Ishikawa (cell line): ENCODE data around the gene MKNK1.

Source experiments
- CEBPB ChIP-seq: IDR thresholded peaks from 2 replicates; pipeline ENCODE4 v1.6.1; 2012
- CREB1 ChIP-seq: IDR thresholded peaks from 2 replicates; pipeline ENCODE4 v1.6.1; 2012; ENCODE audit warnings: low read depth
- EGR1 ChIP-seq: IDR thresholded peaks from 2 replicates; pipeline ENCODE4 v1.6.1; 2012
- EP300 ChIP-seq: IDR thresholded peaks from 2 replicates; pipeline ENCODE4 v1.6.1; 2012; ENCODE audit warnings: borderline replicate concordance
- FOXM1 ChIP-seq: IDR thresholded peaks from 2 replicates; pipeline ENCODE4 v1.6.1; 2012; ENCODE audit warnings: low read depth, borderline replicate concordance
- MAX ChIP-seq: IDR thresholded peaks from 2 replicates; pipeline ENCODE4 v1.6.1; 2012
- NFIC ChIP-seq: IDR thresholded peaks from 2 replicates; pipeline ENCODE4 v1.6.1; 2012
- RAD21 ChIP-seq: IDR thresholded peaks from 2 replicates; pipeline ENCODE4 v1.6.1; 2012; ENCODE audit warnings: low read depth
- TAF1 ChIP-seq: IDR thresholded peaks from 2 replicates; pipeline ENCODE4 v1.6.1; 2012; ENCODE audit warnings: low read depth, mild to moderate bottlenecking
- TCF12 ChIP-seq: IDR thresholded peaks from 2 replicates; pipeline ENCODE4 v1.6.1; 2012; ENCODE audit warnings: low read depth
- TEAD4 ChIP-seq: IDR thresholded peaks from 2 replicates; pipeline ENCODE4 v1.6.1; 2012
- YY1 ChIP-seq: IDR thresholded peaks from 2 replicates; pipeline ENCODE4 v1.6.1; 2012; ENCODE audit warnings: low read depth
- ZBTB7A ChIP-seq: IDR thresholded peaks from 2 replicates; pipeline ENCODE4 v1.6.1; 2012; ENCODE audit warnings: low read depth
- TF ChIP-seq, protein P1 (sequence below): IDR thresholded peaks from 2 replicates; pipeline ENCODE4 v1.6.1; 2012; ENCODE audit warnings: low read depth, mild to moderate bottlenecking
- TF ChIP-seq, protein P2 (sequence below): IDR thresholded peaks from 2 replicates; pipeline ENCODE4 v1.6.1; 2012

Gene MKNK1

GRCh38 chr1:46585312-46585938 is 18.6 kb downstream of the MKNK1 start:
- TF ChIP-seq, protein P1, sequence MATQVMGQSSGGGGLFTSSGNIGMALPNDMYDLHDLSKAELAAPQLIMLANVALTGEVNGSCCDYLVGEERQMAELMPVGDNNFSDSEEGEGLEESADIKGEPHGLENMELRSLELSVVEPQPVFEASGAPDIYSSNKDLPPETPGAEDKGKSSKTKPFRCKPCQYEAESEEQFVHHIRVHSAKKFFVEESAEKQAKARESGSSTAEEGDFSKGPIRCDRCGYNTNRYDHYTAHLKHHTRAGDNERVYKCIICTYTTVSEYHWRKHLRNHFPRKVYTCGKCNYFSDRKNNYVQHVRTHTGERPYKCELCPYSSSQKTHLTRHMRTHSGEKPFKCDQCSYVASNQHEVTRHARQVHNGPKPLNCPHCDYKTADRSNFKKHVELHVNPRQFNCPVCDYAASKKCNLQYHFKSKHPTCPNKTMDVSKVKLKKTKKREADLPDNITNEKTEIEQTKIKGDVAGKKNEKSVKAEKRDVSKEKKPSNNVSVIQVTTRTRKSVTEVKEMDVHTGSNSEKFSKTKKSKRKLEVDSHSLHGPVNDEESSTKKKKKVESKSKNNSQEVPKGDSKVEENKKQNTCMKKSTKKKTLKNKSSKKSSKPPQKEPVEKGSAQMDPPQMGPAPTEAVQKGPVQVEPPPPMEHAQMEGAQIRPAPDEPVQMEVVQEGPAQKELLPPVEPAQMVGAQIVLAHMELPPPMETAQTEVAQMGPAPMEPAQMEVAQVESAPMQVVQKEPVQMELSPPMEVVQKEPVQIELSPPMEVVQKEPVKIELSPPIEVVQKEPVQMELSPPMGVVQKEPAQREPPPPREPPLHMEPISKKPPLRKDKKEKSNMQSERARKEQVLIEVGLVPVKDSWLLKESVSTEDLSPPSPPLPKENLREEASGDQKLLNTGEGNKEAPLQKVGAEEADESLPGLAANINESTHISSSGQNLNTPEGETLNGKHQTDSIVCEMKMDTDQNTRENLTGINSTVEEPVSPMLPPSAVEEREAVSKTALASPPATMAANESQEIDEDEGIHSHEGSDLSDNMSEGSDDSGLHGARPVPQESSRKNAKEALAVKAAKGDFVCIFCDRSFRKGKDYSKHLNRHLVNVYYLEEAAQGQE = no peak
- no peak for TF ChIP-seq YY1
- TF ChIP-seq CEBPB = no peak
- TF ChIP-seq FOXM1 = no peak
- TF ChIP-seq CREB1 = no peak
- no peak for TF ChIP-seq EP300

DNA sequence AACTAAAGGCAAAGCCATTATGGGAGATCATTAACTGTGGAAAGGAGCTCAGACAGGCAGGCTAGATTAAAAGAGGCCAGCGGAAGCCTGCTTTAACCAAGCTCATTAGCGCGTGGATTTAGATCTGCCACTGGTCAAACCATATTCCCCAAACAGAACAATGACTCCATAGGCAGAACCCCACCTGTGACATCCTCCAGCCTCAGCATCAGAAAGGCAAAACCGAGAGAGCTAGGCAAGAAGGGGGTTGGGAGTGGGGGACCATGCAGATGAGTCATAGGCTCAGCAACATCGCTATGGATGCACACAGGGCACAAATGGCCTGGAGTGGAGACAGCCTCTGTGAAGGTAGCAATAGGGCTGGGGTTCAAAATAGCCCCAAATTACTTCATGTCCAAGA is 20.6 kb downstream of the MKNK1 start:
- no peak for TF ChIP-seq RAD21
- TF ChIP-seq TCF12 = no peak
- no peak for TF ChIP-seq TEAD4
- TF ChIP-seq EGR1 = no peak
- TF ChIP-seq NFIC = no peak
- TF ChIP-seq, protein P1 = no peak
- TF ChIP-seq, protein P2, sequence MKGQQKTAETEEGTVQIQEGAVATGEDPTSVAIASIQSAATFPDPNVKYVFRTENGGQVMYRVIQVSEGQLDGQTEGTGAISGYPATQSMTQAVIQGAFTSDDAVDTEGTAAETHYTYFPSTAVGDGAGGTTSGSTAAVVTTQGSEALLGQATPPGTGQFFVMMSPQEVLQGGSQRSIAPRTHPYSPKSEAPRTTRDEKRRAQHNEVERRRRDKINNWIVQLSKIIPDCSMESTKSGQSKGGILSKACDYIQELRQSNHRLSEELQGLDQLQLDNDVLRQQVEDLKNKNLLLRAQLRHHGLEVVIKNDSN = no peak
- no peak for TF ChIP-seq FOXM1
- TF ChIP-seq MAX = no peak

DNA sequence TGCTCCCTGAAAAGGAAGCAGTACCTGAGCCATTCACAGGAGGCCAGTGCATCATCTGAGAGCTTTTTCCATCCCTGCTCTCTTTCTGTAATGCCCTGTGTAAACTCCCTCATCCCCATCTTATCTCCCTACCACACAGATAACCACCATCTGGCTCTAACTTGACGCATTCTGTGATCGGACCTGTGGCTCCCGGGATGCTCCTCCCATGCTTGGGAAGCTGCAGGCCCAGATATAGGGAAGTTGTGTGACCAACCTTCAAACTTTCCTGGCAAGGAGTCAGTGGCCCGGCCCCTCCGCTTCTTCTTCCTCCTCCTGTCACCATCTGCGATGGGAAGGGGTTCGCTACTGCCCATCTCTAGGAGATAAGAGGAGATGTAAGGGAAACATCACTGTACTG is 21.1 kb downstream of the MKNK1 start:
- TF ChIP-seq RAD21 (no peak), TCF12 (no peak)

- TF ChIP-seq RAD21 (no peak), CEBPB (no peak), NFIC (no peak), TAF1 (no peak), YY1 (no peak), EGR1 (no peak), TCF12 (no peak), FOXM1 (no peak), EP300 (no peak), TEAD4 (no peak), MAX (no peak), ZBTB7A (no peak), CREB1 (no peak)
- TF ChIP-seq, protein P2 = no peak
- TF ChIP-seq, protein P1 = no peak
Observed at GRCh38 chr1:46581681-46582455, 22.2 kb downstream of the MKNK1 start.
